RPMI7951 (cell line): ENCODE data around the gene CDC42. TPM values are rescaled to one million over a fixed set of nuclear protein-coding genes. Genes with fewer than 3 reads are reported as not detected.
A peak's percentile ranks its signal among the peaks of the same experiment; 100 is the strongest.

Source experiments
- DNase-seq: peaks from one replicate; pipeline ENCODE4 v3.0.0-alpha.2; 2012; ENCODE audit warnings: low read depth
- total RNA-seq: library from RNA; depleted of rRNA; stranded (reverse); fragments of >200 nt; shearing (Covaris generic); gene quantifications from 2 replicates; pipeline ENCODE4 v1.2.3, GENCODE V29; 2014

Gene CDC42
- total RNA-seq, 1 experiment from 2014 or later = 659 TPM

GRCh38 chr1:22037520-22037919 is 15.0 kb upstream of the CDC42 start:
- DNase-seq = no peak

- DNase-seq = no peak
Observed at GRCh38 chr1:22038036-22038435, 14.5 kb upstream of the CDC42 start.

- peak; percentile 73 for DNase-seq
Observed at GRCh38 chr1:22039594-22040285, 12.8 kb upstream of the CDC42 start.

- DNase-seq = no peak
Observed at GRCh38 chr1:22040286-22040623, 12.3 kb upstream of the CDC42 start.

- DNase-seq = no peak
Observed at GRCh38 chr1:22041505-22041904, 11.0 kb upstream of the CDC42 start.

GRCh38 chr1:22043198-22043769 is 9.2 kb upstream of the CDC42 start:
- no peak for DNase-seq

GRCh38 chr1:22044690-22045420 is 7.7 kb upstream of the CDC42 start:
- peak; percentile 26 for DNase-seq

- peak; percentile 23 for DNase-seq
Observed at GRCh38 chr1:22045604-22046228, 6.8 kb upstream of the CDC42 start.

GRCh38 chr1:22048351-22049192 is 3.9 kb upstream of the CDC42 start:
- peak; percentile 72 for DNase-seq

- no peak for DNase-seq
Observed at GRCh38 chr1:22050330-22050729, 2.2 kb upstream of the CDC42 start.

- no peak for DNase-seq
Observed at GRCh38 chr1:22051607-22052114, 848 bp upstream of the CDC42 start.

GRCh38 chr1:22053017-22053860 is 730 bp downstream of the CDC42 start:
- DNase-seq = peak; percentile 73

GRCh38 chr1:22053861-22054770 is 1.6 kb downstream of the CDC42 start:
- DNase-seq = no peak

GRCh38 chr1:22055463-22055862 is 3.0 kb downstream of the CDC42 start:
- DNase-seq = no peak

- DNase-seq = no peak
Observed at GRCh38 chr1:22056043-22056442, 3.5 kb downstream of the CDC42 start.

- DNase-seq = no peak
Observed at GRCh38 chr1:22056936-22057335, 4.4 kb downstream of the CDC42 start.

GRCh38 chr1:22057861-22058260 is 5.4 kb downstream of the CDC42 start:
- no peak for DNase-seq

- DNase-seq = no peak
Observed at GRCh38 chr1:22064751-22065402, 12.4 kb downstream of the CDC42 start.

GRCh38 chr1:22071511-22071910 is 19.0 kb downstream of the CDC42 start:
- no peak for DNase-seq
